Transverse colon (tissue), 4 donors: ENCODE results near the gene STK35. TPM values are rescaled to one million over a fixed set of nuclear protein-coding genes. Genes with fewer than 3 reads are reported as not detected.

ENCODE experiments used
- DNase-seq: peaks from one replicate; pipeline ENCODE4 v3.0.0-alpha.2; 2019
- H3K27ac ChIP-seq, 4 donors: fragments of 200-600 bp; sonication (generic); 2 replicates each; pipeline ENCODE4 v1.5.1; 2016 to 2018; ENCODE audit warnings: inconsistent platforms in 4 of 4
- H3K27me3 ChIP-seq: fragments of 200-600 bp; sonication (generic); 2 replicates; pipeline ENCODE4 v1.5.1; 2017; ENCODE audit warnings: inconsistent platforms
- H3K36me3 ChIP-seq, 4 donors: fragments of 200-600 bp; sonication (generic); 2 replicates each; pipeline ENCODE4 v1.5.1; 2017 to 2019; ENCODE audit warnings: inconsistent platforms in 4 of 4
- H3K4me1 ChIP-seq, 4 donors: fragments of 200-600 bp; sonication (generic); 2 replicates each; pipeline ENCODE4 v1.5.1; 2017 to 2020; ENCODE audit warnings: inconsistent platforms in 4 of 4
- H3K4me3 ChIP-seq, 4 donors: fragments of 200-600 bp; sonication (generic); 1 replicate in 1 of 4; 2 replicates in 3 of 4; pipeline versions ENCODE4 v1.5.1 to v1.6.1; 2017 to 2019; ENCODE audit warnings: inconsistent platforms in 4 of 4
- H3K9me3 ChIP-seq, 2 donors: fragments of 200-600 bp; sonication (generic); 2 replicates each; pipeline ENCODE4 v1.5.1; 2017 to 2019; ENCODE audit warnings: inconsistent platforms in 2 of 2
- CTCF ChIP-seq, 5 experiments: fragments of 200-600 bp in 3 of 5; fragments of 450-650 bp in 2 of 5; sonication (generic) in 3 of 5; IDR thresholded peaks; 1 replicate in 2 of 5; 2 replicates in 3 of 5; pipeline ENCODE4 v1.5.1; 2016 to 2017; ENCODE audit warnings: antibody characterized with exemption in 5 of 5, inconsistent platforms in 3 of 5, mild to moderate bottlenecking in 2 of 5, moderate library complexity in 1 of 5
- EP300 ChIP-seq: sonication (generic); formaldehyde crosslinking; IDR thresholded peaks from one replicate; pipeline ENCODE4 v1.6.1; 2017; ENCODE audit warnings: antibody characterized with exemption, low read depth
- POLR2A ChIP-seq: fragments of 450-650 bp; IDR thresholded peaks from one replicate; pipeline ENCODE4 v1.6.1; 2016; ENCODE audit warnings: antibody characterized with exemption, mild to moderate bottlenecking, moderate library complexity
- POLR2AphosphoS5 ChIP-seq, 3 donors: sonication (generic); formaldehyde crosslinking; IDR thresholded peaks; one replicate each; pipeline ENCODE4 v1.6.1; 2016; ENCODE audit warnings: antibody characterized with exemption in 3 of 3
- WGBS, 2 donors: methylation state at CpG; one replicate each; pipeline ENCODE4 v1.1.5; 2018; ENCODE audit warnings: low coverage in 1 of 2; 5-methylcytosine and 5-hydroxymethylcytosine counted together
- in situ Hi-C, 4 donors: fragments of 200-750 bp; cut with MboI; loops; one replicate each; pipeline versions ENCODE4 v1.15.0 to v1.15.1; 2017; ENCODE audit warnings: low sequenced_read_pairs in 3 of 4, low pct_ligation_motif_present in 1 of 4, low pct_unique_long_range_greater_than_20kb in 1 of 4
- intact Hi-C: fragments of 100-400 bp; cut with DNase I; formaldehyde crosslinking; loops from one replicate; pipeline ENCODE4 v1.15.1; 2023; ENCODE audit warnings: low total_unique reads
- total RNA-seq, 4 donors: library from RNA; depleted of rRNA; stranded (reverse); fragments of >200 nt; gene quantifications; one replicate each; pipeline ENCODE4 v1.1.0, GENCODE V29; 2016

Gene STK35
- total RNA-seq, 4 donors from 2014 or later = 19.9 to 27.9 (median 23.9) TPM

- in situ Hi-C loops (no loop called here), intact Hi-C loops (no loop called here)
- Histone ChIP-seq H3K4me1 (peaks cover 10 to 45% (median 21%) of the 10 kb centered on the region in 4 donors), H3K9me3 (no peaks in the 10 kb centered on the region), H3K4me3 (no peak overlapping the region), H3K36me3 (no peaks in the 10 kb centered on the region), H3K27ac (no peak overlapping the region), H3K27me3 (no peaks in the 10 kb centered on the region)
- no peak for TF ChIP-seq POLR2AphosphoS5 (IDR thresholded peaks at IDR 0.05)
- TF ChIP-seq CTCF (IDR thresholded peaks at IDR 0.05) = no peak
- 89 to 100% methylated on average over 1 to 4 of the region's 4 CpGs for WGBS, 2 donors
- DNase-seq = no peak
Measured at GRCh38 chr20:2135013-2135412, 33.4 kb downstream of the STK35 start.

- peaks cover 10 to 55% (median 26%) of the 10 kb centered on the region in 4 donors for H3K4me1 ChIP-seq
- intact Hi-C loops = no loop called here
- H3K9me3 ChIP-seq = no peaks in the 10 kb centered on the region
- no peak for DNase-seq
- no peaks in the 10 kb centered on the region for H3K36me3 ChIP-seq
- no peak overlapping the region for H3K4me3 ChIP-seq
- H3K27me3 ChIP-seq = no peaks in the 10 kb centered on the region
- no peak overlapping the region for H3K27ac ChIP-seq
- TF ChIP-seq EP300 (no peak), POLR2AphosphoS5 (IDR thresholded peaks at IDR 0.05) (no peak)
- in situ Hi-C loops = no loop called here
- 76% methylated on average over 4 of the region's 4 CpGs; no CpG with 5 or more reads in 1 of the 2 donors for WGBS, 2 donors
Measured at GRCh38 chr20:2136275-2136674, 34.6 kb downstream of the STK35 start.

- intact Hi-C loops = no loop called here
- H3K27ac ChIP-seq = no peak overlapping the region
Measured at GRCh38 chr20:2137552-2138201, 36.0 kb downstream of the STK35 start.

GRCh38 chr20:2138396-2138795 is 36.8 kb downstream of the STK35 start:
- H3K4me1 ChIP-seq = peaks cover 0 to 40% (median 10%) of the 10 kb centered on the region in 4 donors

More at GRCh38 chr20:2137552-2138201, 36.0 kb downstream of the STK35 start:
- H3K27me3 ChIP-seq = no peaks in the 10 kb centered on the region
- DNase-seq = no peak
- TF ChIP-seq POLR2A (no peak), CTCF (IDR thresholded peaks at IDR 0.05) (no peak), POLR2AphosphoS5 (IDR thresholded peaks at IDR 0.05) (no peak), EP300 (no peak)
- H3K9me3 ChIP-seq = no peaks in the 10 kb centered on the region
- no peaks in the 10 kb centered on the region for H3K36me3 ChIP-seq
- in situ Hi-C loops = no loop called here
- 87 to 92% methylated on average over 5 to 11 of the region's 11 CpGs for WGBS, 2 donors
- peaks cover 6 to 47% (median 17%) of the 10 kb centered on the region in 4 donors for H3K4me1 ChIP-seq
- no peak overlapping the region for H3K4me3 ChIP-seq

More at GRCh38 chr20:2138396-2138795, 36.8 kb downstream of the STK35 start:
- H3K27me3 ChIP-seq = no peaks in the 10 kb centered on the region
- no peaks in the 10 kb centered on the region for H3K36me3 ChIP-seq
- H3K27ac ChIP-seq = no peak overlapping the region
- WGBS, 2 donors = 92% methylated on average over 2 of the region's 2 CpGs
- TF ChIP-seq CTCF (IDR thresholded peaks at IDR 0.05) (no peak), POLR2A (no peak), EP300 (no peak), POLR2AphosphoS5 (IDR thresholded peaks at IDR 0.05) (no peak)
- no peak overlapping the region for H3K4me3 ChIP-seq
- intact Hi-C loops = no loop called here
- no peaks in the 10 kb centered on the region for H3K9me3 ChIP-seq
- in situ Hi-C loops = no loop called here
- DNase-seq = no peak
